ENCODE data around the gene PHF1.

PHF1 gene

DNA sequence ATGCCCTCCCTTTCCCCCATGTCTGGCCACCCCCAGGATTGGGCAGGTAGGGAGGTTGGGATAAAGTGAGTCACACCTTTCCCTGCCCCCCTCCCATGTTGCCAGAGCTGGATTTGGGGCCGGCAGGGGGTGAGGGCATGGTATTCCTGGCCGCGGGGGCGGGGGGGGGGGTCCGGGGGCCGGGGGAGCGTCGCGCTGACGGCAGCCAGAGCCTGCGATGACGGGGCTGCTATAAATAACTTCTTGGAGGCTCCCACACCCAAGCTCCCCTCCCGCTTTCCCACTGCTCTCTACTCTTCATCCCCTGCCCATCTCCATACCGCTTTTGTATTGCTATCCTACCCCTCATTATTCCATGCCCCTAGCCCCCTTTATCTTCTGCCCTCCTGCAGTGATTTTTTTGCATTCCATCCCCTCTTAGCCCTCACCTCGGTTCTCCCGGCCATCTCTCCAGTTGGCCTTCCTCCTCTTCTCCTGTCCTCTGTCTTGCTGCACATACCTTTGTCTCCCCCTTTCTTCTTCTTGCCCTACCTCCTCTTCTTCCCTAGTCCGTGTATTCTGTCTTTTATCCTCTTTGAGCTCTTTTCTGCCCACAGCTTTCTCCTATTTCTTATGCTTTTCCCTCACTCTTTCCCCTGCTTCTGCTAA, 22.9 kb downstream of the PHF1 start:
- no peak for DNase-seq

DNA sequence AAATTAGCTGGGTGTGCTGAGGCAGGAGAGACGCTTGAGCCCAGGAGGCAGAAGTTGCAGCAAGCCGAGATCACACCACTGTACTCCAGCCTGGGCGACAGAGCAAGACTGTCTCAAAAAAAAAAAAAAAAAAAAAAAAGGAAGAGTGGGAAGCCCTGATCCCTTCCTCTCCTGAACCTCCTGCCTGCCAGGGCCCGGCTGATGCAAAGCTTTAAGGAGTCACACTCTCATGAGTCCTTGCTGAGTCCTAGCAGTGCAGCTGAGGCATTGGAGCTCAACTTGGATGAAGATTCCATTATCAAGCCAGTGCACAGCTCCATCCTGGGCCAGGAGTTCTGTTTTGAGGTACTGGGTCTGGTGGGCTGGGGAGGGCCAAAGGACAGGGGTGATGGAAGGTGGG, 24.1 kb downstream of the PHF1 start:
- DNase-seq, result no peak

DNA sequence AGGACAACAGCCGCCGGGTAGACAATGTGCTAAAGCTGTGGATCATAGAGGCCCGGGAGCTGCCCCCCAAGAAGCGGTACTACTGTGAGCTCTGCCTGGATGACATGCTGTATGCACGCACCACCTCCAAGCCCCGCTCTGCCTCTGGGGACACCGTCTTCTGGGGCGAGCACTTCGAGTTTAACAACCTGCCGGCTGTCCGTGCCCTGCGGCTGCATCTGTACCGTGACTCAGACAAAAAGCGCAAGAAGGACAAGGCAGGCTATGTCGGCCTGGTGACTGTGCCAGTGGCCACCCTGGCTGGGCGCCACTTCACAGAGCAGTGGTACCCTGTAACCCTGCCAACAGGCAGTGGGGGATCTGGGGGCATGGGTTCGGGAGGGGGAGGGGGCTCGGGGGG, 26.9 kb downstream of the PHF1 start:
- no peak for DNase-seq

DNA sequence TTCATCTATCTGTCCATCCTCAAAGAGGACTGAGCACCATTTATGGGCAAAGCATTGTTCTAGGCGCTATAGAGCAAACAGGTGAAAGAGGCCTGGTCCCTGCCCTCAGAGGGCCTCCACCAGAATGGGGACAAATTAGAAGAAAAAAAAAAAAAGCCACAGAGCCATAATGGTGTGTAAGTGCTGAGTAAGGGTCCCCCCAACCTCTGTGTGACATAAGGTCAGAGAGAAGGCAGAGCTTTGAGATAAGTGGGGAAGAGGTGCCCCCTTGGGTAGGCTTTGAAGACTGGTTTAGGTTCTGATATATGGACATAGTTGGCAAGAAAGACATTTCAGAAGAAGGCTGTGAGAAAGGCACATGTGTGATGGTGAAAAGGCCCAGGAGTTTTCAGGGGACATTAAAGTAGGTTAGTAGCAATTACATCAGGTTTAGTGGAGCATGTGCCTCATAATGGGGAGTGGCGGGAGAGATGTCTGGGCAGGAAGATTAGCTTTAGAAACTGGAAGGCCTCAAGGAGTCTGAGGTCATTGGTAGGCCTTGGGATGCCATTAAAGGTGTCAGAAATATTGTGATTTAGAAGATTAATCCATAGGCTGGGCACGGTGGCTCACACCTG, 28.3 kb downstream of the PHF1 start:
- DNase-seq, result no peak

DNA sequence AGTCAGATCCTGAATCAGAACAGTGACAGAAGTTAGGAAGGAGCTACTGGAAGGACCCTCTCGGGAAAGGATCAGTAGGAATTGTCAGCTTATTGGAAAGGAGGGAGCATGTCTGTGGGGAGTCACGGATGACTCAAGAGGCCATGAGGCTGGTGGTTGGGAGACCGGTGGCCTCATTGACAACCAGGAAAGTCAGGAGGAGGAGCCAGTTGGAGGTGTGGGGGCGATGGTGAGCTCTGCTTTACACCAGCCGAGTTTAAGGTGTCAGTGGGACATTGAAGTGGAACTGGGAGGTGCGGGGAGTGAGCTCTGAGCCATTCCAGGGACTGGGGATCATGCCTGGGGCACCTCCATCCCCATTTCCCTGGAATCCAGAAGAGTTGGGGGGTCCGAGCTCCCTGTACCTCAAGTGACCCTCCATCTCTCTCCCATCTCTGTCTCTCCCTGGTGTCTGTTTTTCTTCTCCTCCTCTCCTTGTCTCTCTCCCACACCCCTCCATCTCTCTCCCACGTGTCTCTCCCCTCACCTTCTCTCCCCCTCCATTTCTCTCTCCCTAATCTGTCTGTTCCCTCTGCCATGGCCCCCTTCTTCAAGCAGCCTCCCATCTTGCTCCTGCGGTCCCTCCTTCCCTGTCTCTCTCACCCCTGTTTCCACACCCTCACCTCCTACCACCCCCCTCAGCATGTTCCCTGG, 29.3 kb downstream of the PHF1 start:
- no peak for DNase-seq

DNA sequence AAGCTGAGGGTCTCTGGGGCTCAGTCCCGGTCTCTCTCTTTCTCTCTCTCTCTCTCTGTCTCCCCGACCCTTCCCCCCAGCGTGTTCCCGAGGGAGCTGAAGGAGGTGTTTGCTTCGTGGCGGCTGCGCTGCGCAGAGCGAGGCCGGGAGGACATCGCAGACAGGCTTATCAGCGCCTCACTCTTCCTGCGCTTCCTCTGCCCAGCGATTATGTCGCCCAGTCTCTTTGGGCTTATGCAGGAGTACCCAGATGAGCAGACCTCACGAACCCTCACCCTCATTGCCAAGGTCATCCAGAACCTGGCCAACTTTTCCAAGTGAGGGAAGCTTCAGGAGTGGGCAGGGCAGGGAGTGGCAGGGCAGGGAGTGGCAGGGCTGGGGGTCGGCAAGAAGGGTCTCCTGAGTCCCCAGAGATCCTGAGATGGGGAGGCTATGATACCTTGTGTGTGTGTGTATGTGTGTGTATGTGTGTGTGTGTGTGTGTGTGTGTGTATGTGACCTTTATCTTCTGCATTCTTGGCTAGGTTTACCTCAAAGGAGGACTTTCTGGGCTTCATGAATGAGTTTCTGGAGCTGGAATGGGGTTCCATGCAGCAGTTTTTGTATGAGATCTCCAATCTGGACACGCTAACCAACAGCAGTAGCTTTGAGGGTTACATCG, 30.0 kb downstream of the PHF1 start:
- DNase-seq, result no peak

DNA sequence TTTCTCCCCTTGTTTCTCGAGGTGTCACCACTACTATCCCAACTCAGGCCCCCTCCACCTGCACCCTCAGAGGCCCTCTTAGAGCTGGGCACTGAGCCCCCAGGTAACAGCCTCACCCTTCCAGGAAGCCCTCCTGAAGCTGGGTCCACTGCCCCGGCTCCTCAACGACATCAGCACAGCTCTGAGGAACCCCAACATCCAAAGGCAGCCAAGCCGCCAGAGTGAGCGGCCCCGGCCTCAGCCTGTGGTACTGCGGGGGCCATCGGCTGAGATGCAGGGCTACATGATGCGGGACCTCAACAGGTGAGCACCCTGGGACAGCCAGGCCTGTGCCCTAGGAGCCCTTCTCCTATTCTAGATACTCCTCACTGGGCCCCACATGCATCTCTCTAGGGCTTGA, 30.6 kb downstream of the PHF1 start:
- DNase-seq, result no peak

DNA sequence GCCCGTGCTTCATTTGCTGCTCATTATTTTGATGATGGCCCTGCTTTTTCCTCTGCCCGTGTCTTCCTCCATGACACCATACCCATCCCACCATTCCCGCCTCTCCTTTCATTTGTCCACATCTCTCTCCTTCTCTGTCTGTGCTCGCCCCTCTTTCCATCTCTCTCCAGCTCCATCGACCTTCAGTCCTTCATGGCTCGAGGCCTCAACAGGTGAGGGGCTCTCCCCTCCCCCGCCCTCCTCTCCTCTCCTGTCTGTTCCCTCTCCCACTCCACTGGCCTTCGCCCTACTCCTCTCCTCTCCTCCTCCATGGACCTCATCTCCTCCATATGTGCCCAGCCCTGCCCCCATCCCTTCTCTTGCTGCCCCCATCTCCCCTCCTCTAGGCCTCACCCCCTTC, 31.5 kb downstream of the PHF1 start:
- no peak for DNase-seq

DNA sequence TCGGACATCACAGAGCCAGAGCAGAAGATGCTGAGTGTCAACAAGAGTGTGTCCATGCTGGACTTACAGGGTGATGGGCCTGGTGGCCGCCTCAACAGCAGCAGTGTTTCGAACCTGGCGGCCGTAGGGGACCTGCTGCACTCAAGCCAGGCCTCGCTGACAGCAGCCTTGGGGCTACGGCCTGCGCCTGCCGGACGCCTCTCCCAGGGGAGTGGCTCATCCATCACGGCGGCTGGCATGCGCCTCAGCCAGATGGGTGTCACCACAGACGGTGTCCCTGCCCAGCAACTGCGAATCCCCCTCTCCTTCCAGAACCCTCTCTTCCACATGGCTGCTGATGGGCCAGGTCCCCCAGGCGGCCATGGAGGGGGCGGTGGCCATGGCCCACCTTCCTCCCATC, 32.2 kb downstream of the PHF1 start:
- DNase-seq, result no peak

DNA sequence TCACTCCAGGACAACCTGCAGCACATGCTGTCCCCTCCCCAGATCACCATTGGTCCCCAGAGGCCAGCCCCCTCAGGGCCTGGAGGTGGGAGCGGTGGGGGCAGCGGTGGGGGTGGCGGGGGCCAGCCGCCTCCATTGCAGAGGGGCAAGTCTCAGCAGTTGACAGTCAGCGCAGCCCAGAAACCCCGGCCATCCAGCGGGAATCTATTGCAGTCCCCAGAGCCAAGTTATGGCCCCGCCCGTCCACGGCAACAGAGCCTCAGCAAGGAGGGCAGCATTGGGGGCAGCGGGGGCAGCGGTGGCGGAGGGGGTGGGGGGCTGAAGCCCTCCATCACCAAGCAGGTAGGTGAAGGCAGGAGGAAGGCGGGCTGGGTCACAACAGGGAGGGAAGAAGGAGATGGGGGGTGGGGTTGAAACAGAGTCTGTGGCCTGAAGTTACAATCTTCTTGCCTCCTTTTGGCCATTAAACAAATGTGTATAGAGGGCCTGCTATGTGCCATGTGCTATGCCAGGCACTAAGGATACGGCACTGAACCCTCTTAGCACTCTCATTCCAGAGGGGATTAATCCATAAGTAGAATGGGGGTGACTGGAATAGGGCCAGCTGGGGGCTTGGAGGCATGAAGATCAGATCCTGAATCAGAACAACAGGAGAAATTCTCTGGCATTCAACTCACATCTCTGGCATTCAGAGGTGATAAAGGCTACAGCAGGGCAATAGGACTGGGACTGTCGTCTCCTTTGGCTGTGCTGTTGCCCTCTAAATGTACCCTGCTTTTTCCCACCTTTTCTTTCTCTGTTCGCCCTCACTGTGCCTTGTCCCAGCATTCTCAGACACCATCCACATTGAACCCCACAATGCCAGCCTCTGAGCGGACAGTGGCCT, 33.0 kb downstream of the PHF1 start:
- no peak for DNase-seq

DNA sequence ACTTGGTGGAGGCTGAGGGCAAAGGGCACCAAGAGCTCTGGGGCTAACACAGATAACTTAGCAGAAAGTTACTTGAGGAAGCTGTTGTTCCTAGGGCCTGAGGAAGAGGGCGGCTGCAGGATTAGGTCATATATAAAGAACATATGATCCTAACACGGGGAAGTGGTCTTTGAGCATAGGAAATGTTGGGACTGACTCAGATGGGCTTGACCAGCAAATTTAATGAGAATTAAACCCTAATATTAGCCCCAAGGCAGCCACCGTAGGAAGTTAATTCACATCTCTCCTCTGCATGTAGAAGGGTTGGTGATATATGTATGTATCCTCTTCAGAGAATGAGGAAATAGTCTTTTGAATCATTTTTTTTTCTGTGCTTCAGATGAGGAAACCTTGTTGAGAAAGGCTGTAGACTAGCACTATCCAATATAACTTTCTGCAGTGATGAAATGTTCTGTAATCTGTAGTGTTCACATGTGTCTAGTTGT, 34.3 kb downstream of the PHF1 start:
- DNase-seq, result no peak

DNA sequence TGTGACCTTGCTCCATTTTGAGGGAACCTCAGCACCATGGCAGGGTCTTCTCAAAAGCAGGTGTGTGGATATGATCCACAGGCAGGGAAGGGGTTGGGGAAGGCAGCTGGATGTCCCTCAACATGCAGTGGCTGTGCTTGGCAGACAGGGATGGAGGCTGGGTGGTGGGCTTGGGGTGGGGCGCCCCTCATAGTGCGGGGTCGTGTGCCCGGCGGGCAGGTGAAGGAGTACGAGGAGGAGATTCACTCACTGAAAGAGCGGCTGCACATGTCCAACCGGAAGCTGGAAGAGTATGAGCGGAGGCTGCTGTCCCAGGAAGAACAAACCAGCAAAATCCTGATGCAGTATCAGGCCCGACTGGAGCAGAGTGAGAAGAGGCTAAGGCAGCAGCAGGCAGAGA, 35.5 kb downstream of the PHF1 start:
- DNase-seq, result no peak

DNA sequence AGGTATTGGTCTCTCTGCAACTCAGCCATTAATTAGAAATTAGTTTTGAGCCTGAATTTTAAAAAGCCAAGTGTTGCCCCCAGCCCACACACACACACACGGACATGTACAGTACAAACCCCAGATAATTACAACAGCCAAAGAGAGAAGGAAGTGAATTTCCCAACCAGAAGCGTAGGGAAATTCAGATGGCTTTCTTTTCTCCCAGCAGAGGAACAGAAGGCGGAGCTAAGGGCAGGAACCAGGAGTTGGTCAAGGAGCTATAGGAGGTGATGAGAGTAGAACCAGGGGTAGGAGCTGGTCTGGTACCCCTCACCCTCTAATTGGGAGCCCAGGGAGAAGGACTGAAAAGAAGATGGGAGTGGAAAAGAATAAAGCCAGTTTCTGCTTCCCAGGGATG, 39.6 kb downstream of the PHF1 start:
- no peak for DNase-seq

DNA sequence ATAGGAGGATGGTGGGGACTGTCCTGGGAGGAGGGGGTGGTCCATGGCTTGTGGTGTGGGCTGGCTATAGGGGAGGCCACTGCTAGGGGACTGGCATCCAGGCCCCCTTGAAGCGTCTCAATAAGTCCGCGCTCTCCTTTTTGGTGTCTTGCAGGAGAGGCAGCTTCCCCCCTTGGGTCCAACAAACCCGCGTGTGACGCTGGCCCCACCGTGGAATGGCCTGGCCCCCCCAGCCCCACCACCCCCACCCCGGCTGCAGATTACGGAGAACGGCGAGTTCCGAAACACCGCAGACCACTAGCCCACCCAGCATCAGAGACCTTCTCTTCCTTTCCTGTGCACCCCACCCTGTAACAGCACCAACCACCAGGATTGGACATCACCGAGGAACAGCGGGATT, 40.8 kb downstream of the PHF1 start:
- no peak for DNase-seq

DNA sequence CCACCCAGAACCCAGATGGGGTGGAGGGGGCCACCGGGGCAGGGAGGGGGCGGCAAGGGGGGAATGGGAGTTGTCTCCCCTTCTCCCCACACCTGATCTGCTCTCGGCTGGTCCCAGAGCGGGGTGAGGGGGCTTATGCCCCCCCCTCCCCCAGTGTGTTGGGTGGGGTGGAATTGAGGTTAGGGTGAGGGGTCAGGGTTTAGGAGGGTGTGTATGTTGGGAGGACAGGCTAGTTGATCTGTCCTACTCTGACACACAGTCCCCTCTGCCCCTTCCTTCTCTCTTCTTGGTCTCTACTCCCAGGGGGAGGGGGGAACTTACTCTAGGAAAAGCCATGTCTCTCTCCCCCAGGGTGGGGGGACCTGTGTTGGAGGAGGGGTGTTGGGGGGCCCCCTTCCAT, 41.7 kb downstream of the PHF1 start:
- DNase-seq, result no peak

DNA sequence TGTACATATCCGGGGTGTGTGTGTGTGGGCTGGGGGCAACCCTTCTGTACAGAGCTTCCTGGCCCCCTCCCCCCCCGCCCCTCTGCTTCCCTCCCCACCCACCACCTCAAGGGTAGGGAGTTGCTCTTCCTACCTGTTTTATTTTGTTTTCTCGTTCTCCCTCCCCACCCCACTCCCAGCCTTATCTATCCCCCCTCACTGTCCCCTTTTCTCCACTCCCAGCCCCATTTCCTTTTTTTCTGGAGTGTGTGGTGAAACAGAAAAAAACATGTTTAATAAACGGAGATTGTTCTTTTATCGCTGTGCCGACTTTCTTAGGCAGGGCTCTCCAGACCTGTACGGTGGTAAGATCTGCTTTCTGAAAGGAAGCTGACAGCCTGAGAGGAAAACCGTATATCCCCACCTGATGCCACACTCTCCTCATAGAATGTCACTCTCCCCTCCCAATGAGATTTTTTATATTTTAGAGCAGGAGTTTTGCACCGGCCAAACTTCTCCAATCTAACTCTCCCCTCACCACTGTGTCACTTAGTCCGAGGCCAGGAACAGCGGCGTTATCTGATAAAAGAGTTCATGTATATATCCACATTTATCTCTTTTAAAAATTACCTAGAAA, 42.7 kb downstream of the PHF1 start:
- no peak for DNase-seq

DNA sequence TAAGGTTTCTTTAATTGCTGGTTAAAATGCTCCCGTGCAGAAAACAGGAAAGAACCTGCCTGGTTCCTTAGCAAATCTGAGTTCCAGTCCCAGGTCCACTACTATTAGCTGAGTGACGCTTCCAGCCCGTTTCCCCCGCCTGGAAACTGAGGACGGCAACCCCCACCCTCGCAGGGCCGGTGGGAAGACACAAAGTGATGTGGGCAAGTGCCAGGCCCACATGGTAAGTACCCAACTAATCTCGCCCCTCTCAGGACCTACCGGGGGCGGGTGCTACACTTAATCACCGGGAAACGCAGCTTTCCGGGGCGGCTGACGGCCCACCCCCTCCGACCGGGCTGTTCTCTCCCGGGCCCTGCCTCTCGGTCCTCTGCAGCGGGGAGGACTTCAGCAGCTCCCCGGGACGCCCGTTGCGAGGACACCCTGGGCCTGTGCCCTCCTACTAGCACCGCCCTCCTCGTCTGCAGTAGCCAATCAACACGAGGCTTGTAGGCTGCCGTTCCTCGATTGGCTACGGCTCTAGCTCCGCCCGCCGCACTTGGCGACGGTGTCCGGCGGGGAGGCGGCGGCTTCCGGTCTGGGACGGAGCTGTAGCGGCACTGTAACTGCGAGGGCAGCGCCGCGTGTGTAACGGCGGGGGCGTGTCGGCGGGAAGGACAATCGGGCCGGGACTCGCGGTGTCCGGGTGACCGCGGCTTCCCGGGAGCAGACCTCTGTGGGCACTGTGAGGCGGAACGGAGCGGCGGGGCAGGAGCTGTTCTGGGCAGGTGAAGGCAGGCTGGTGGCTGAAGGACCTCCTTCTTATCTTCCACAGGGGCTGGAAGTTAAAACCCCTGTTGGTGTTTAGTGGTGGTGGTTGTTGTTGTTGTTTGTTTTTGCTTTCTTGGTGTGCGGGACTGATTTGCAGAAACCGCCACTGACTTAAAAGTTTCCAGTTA, 43.5 kb downstream of the PHF1 start, which contains the start of gene ZBTB9:
Gene ZBTB9 (plus strand): TSS at position 568 of the 938 bp plus-strand sequence. CDS start 525 bp downstream, outside the sequence.
- peak; percentile 94 for DNase-seq

DNA sequence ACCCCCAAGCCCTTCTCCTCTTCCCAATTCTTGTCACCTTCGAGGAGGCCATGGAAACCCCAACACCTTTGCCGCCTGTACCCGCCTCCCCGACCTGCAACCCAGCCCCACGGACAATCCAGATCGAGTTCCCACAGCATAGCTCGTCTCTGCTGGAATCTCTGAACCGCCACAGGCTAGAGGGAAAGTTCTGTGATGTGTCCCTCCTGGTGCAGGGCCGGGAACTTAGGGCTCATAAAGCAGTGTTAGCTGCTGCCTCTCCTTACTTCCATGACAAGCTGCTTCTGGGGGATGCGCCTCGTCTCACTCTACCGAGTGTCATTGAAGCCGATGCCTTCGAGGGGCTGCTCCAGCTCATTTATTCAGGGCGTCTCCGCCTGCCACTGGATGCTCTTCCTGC, 44.2 kb downstream of the PHF1 start:
- no peak for DNase-seq

DNA sequence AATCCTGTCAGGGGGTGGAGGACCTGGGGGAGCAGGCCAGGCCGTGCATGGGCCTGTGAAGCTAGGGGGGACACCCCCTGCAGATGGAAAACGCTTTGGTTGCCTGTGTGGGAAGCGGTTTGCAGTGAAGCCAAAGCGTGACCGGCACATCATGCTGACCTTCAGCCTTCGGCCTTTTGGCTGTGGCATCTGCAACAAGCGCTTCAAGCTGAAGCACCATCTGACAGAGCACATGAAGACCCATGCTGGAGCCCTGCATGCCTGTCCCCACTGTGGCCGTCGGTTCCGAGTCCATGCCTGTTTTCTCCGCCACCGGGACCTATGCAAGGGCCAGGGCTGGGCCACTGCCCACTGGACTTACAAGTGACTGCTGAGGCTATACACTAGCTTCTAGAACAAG, 45.3 kb downstream of the PHF1 start:
- no peak for DNase-seq

DNA sequence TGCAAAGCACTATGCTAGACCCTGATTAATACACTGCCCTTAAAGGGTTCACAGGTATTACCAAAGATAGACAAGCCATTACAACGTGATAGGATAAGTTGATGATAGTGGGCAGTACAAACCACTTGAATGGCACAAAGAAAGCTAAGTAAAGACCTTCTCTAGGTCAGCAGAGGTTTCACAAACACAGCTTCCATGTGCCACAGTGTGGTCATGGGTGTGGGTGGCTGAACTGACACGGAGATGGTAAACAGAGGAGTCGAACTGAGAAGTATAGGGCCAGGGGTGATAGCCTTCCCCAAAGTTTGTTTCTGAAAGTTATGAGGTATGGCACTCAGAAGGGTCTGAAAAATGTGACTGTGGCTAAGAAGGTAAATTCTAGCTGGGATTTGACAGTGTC, 47.9 kb downstream of the PHF1 start:
- no peak for DNase-seq

DNA sequence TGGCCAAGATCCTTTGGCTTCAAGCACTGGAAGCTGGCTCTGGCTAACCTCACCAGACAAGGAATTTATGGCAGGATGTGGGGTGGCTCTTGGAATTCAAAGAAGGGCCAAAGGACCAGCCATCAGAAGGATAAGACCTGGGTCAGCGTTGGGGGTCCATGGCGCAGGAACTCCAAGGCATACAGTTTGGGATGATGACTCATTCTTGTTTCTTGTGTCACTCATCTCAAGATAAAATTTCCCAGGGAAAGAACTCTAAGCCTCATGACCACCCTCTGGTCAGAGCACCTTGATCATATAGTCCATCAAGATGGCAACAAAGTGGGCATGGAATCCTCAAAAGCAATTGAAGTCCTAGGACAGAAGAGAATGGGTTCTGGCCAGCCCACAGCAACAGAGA, 48.4 kb downstream of the PHF1 start:
- no peak for DNase-seq

All from activated naive CD4-positive, alpha-beta T cell treated with anti-CD3 and anti-CD28 coated beads, Interleukin-2, amount 50 U/mL, for 16 hours (primary cell).